ENCODE data around the gene UNC79.

GRCh38 chr14:93716746-93717667 lies 286.3 kb downstream of the UNC79 start:
- TF ChIP-seq, protein P1, sequence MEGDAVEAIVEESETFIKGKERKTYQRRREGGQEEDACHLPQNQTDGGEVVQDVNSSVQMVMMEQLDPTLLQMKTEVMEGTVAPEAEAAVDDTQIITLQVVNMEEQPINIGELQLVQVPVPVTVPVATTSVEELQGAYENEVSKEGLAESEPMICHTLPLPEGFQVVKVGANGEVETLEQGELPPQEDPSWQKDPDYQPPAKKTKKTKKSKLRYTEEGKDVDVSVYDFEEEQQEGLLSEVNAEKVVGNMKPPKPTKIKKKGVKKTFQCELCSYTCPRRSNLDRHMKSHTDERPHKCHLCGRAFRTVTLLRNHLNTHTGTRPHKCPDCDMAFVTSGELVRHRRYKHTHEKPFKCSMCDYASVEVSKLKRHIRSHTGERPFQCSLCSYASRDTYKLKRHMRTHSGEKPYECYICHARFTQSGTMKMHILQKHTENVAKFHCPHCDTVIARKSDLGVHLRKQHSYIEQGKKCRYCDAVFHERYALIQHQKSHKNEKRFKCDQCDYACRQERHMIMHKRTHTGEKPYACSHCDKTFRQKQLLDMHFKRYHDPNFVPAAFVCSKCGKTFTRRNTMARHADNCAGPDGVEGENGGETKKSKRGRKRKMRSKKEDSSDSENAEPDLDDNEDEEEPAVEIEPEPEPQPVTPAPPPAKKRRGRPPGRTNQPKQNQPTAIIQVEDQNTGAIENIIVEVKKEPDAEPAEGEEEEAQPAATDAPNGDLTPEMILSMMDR (IDR thresholded peaks at IDR 0.05 in 4 of 5, conservative IDR thresholded peaks at IDR 0.05 in 1 of 5): no peak
- TF ChIP-seq POLR2A (IDR thresholded peaks at IDR 0.05): no peak

Data from gastrocnemius medialis (tissue), 4 donors.